CD4-positive, alpha-beta memory T cell (primary cell): ENCODE results near the gene WBP4. TPM values are rescaled to one million over a fixed set of nuclear protein-coding genes. Genes with fewer than 3 reads are reported as not detected.

Experiments used
- microRNA-seq: library from miRNA; unstranded; fragments of <30 nt; microRNA quantifications from one replicate; pipeline ENCODE4 v1.2.0, GENCODE V29; 2021; ENCODE audit warnings: borderline replicate concordance, borderline number of aligned reads, borderline microRNAs expressed, mixed read lengths
- polyA plus RNA-seq, 2 donors: library from polyadenylated mRNA; unstranded; fragments of 300-500 nt; fragmentation: Illumina TruSeq; gene quantifications; one replicate each; pipeline ENCODE4 v1.2.3, GENCODE V29; 2021
- total RNA-seq, 2 experiments: library from RNA; stranded (reverse); gene quantifications; one replicate each; pipeline ENCODE4 v1.2.3, GENCODE V29; 2021

The WBP4 gene
- total and polyA plus RNA-seq, 4 experiments from 2014 or later: 1.9 to 9.1 (median 6.2) TPM

Small RNAs within 50 kb of the gene (microRNA-seq; reads per million reads assigned to microRNA genes)
- not detected for gene MIR3168

Other genes starting within 250 kb of the WBP4 start
- gene ELF1, start 42.2 kb upstream of the WBP4 start, total RNA-seq: 100 to 1,000 TPM; 188 to 192 TPM
- 100 to 1,000 TPM; 136 to 149 TPM for gene ELF1, start 42.2 kb upstream of the WBP4 start, polyA plus RNA-seq
- 10 to 100 TPM in 1 of 2 experiments, 1 to 10 TPM in 1; 9.9 to 10.5 TPM for gene KBTBD6, start 71.3 kb downstream of the WBP4 start, total RNA-seq
- 1 to 10 TPM; 4.2 to 4.9 TPM for gene KBTBD6, start 71.3 kb downstream of the WBP4 start, polyA plus RNA-seq
- 10 to 100 TPM; 11.1 to 11.8 TPM for gene KBTBD7, start 133.1 kb downstream of the WBP4 start, total RNA-seq
- gene KBTBD7, start 133.1 kb downstream of the WBP4 start, polyA plus RNA-seq: 1 to 10 TPM; 4.9 to 7.8 TPM
- gene MTRF1, start 202.1 kb downstream of the WBP4 start, total RNA-seq: 10 to 100 TPM; 29.5 to 30.1 TPM
- gene MTRF1, start 202.1 kb downstream of the WBP4 start, polyA plus RNA-seq: 10 to 100 TPM in 1 of 2 donors, 1 to 10 TPM in 1; 5.3 to 16.0 TPM
- gene NAA16, start 249.8 kb downstream of the WBP4 start, total RNA-seq: 10 to 100 TPM; 62.3 to 62.5 TPM
- 10 to 100 TPM in 1 of 2 donors, 1 to 10 TPM in 1; 8.6 to 17.1 TPM for gene NAA16, start 249.8 kb downstream of the WBP4 start, polyA plus RNA-seq